ENCODE results near the gene NBDY.

DNA sequence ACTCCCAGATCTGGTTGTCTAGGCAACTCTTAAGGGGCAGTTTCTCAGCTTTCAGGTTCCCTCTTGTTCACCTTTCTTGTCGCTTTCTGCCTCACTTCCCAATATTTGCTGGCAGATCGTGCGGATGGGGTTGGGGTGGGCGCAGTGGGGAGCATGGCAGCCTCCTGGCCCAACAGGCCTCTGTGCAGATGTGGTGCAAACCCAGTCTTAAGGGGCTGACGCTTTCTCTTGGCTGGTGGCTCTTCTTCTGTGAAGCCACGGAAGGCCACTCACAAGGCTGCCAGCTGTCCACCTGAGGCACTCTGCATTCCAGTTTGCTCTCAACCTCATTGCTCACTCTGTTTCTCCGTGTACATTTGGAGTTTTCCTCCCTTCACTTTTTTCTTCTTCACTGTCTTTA lies 61.7 kb downstream of the NBDY start:
- TF ChIP-seq POLR2AphosphoS5 (IDR thresholded peaks at IDR 0.05; ENCODE audit: low read depth, low read length) = no peak
- no peak for TF ChIP-seq SIN3A (IDR thresholded peaks at IDR 0.05; ENCODE audit: borderline replicate concordance, insufficient read depth, low read length)
- no peak for TF ChIP-seq TAF1 (IDR thresholded peaks at IDR 0.05; ENCODE audit: borderline replicate concordance, insufficient read depth, low read length)
